Stimulated activated CD4-positive, alpha-beta T cell treated with anti-CD3 and anti-CD28 coated beads, TNF-alpha, amount 100 ng/mL, for 24 hours (primary cell): ENCODE data around the gene PBRM1.
"Not testable (repeated sequence)": the region's sequence is repeated elsewhere in the genome, so short reads cannot be mapped to it uniquely, and the experiment has no call there.

Experiments
- DNase-seq, 3 experiments: peaks; one replicate each; pipeline ENCODE4 v3.0.0-alpha.2; 2020; ENCODE audit warnings: low read depth in 3 of 3

PBRM1 gene

GRCh38 chr3:52704611-52705437 lies 19.1 kb upstream of the PBRM1 start:
- DNase-seq, result no peak

GRCh38 chr3:52703341-52703740 lies 17.6 kb upstream of the PBRM1 start:
- no peak for DNase-seq

GRCh38 chr3:52697632-52697965 lies 11.9 kb upstream of the PBRM1 start:
- no peak for DNase-seq

- no peak for DNase-seq
Measured at GRCh38 chr3:52696830-52697631, 11.3 kb upstream of the PBRM1 start.

GRCh38 chr3:52695798-52696671 lies 10.3 kb upstream of the PBRM1 start:
- no peak for DNase-seq

- DNase-seq, result no peak
Measured at GRCh38 chr3:52694528-52695189, 8.9 kb upstream of the PBRM1 start.

GRCh38 chr3:52693071-52693470 lies 7.4 kb upstream of the PBRM1 start:
- no peak for DNase-seq

GRCh38 chr3:52690560-52690959 lies 4.8 kb upstream of the PBRM1 start:
- DNase-seq, result no peak

- no peak for DNase-seq
Measured at GRCh38 chr3:52689151-52689550, 3.4 kb upstream of the PBRM1 start.

- no peak for DNase-seq
Measured at GRCh38 chr3:52688266-52688665, 2.6 kb upstream of the PBRM1 start.

- peak; percentile 64 to 86 (median 68) for DNase-seq
Measured at GRCh38 chr3:52685285-52685708, 416 bp downstream of the PBRM1 start.

GRCh38 chr3:52684184-52684583 lies 1.5 kb downstream of the PBRM1 start:
- no peak for DNase-seq

- no peak for DNase-seq
Measured at GRCh38 chr3:52683611-52684010, 2.1 kb downstream of the PBRM1 start.

GRCh38 chr3:52682016-52682415 lies 3.7 kb downstream of the PBRM1 start:
- peak in 2 of 3 experiments; percentile 31 to 33 for DNase-seq

- DNase-seq, result no peak
Measured at GRCh38 chr3:52681596-52681995, 4.1 kb downstream of the PBRM1 start.

GRCh38 chr3:52679811-52680210 lies 5.9 kb downstream of the PBRM1 start:
- DNase-seq, result no peak

- DNase-seq, result no peak
Measured at GRCh38 chr3:52679199-52679538, 6.5 kb downstream of the PBRM1 start.

GRCh38 chr3:52678265-52679198 lies 7.2 kb downstream of the PBRM1 start:
- no peak for DNase-seq

GRCh38 chr3:52676201-52676600 lies 9.5 kb downstream of the PBRM1 start:
- not testable (repeated sequence) for DNase-seq

- DNase-seq, result no peak
Measured at GRCh38 chr3:52671676-52672075, 14.0 kb downstream of the PBRM1 start.
